Coronary artery (tissue), 2 donors: ENCODE measurements around the gene CDH5.

Source experiments
- DNase-seq: peaks from one replicate; pipeline ENCODE4 v3.0.0-alpha.2; 2017; ENCODE audit warnings: low spot score
- H3K27ac ChIP-seq, 2 donors: fragments of 200-600 bp; sonication (generic); one replicate each; pipeline ENCODE4 v1.5.1; 2016 to 2019
- H3K4me3 ChIP-seq: fragments of 200-600 bp; sonication (generic); 2 replicates; pipeline ENCODE4 v1.5.1; 2016; ENCODE audit warnings: mild to moderate bottlenecking, moderate library complexity
- CTCF ChIP-seq: fragments of 200-600 bp; sonication (generic); IDR thresholded peaks from one replicate; pipeline ENCODE4 v1.5.1; 2019; ENCODE audit warnings: antibody characterized with exemption

CDH5 gene

GRCh38 chr16:66401610-66402009 lies 35.1 kb downstream of the CDH5 start:
- no peak overlapping the region for H3K4me3 ChIP-seq
- no peak for TF ChIP-seq CTCF
- DNase-seq = no peak
- peak overlapping the region in 1 of 2 donors; percentile 40 for H3K27ac ChIP-seq

GRCh38 chr16:66402166-66402565 lies 35.7 kb downstream of the CDH5 start:
- no peak overlapping the region for H3K4me3 ChIP-seq
- H3K27ac ChIP-seq = no peak overlapping the region
- DNase-seq = no peak
- no peak for TF ChIP-seq CTCF

- no peak for TF ChIP-seq CTCF
- Histone ChIP-seq H3K27ac (no peak overlapping the region), H3K4me3 (no peak overlapping the region)
- no peak for DNase-seq
Observed at GRCh38 chr16:66402591-66403230, 36.2 kb downstream of the CDH5 start.

GRCh38 chr16:66403531-66404145 lies 37.1 kb downstream of the CDH5 start:
- TF ChIP-seq CTCF = no peak
- no peak overlapping the region for H3K4me3 ChIP-seq
- no peak overlapping the region for H3K27ac ChIP-seq
- DNase-seq = no peak

- no peak overlapping the region for H3K4me3 ChIP-seq
- no peak for DNase-seq
- no peak overlapping the region for H3K27ac ChIP-seq
- no peak for TF ChIP-seq CTCF
Observed at GRCh38 chr16:66405057-66405783, 38.7 kb downstream of the CDH5 start.

- DNase-seq = peak; percentile 86
- Histone ChIP-seq H3K4me3 (peak overlapping the region; percentile 67), H3K27ac (no peak overlapping the region)
- peak; percentile 77 for TF ChIP-seq CTCF
Observed at GRCh38 chr16:66406534-66407221, 40.2 kb downstream of the CDH5 start.
